DOHH2 (cell line): ENCODE measurements around the gene PLCE1.

Experiments
- H3F3A ChIP-seq: fragments of 200-600 bp; sonication (generic), shearing (Covaris generic); 2 replicates; pipeline ENCODE4 v1.6.0; 2016; ENCODE audit warnings: antibody characterized with exemption, mild to moderate bottlenecking; ENCODE audit not compliant: control insufficient read depth, insufficient read depth
- H3K27ac ChIP-seq: fragments of 200-600 bp; sonication (generic); 2 replicates; pipeline ENCODE4 v1.5.1; 2014; ENCODE audit warnings: low read depth, mild to moderate bottlenecking, low read length, moderate library complexity
- H3K27me3 ChIP-seq: fragments of 200-600 bp; sonication (generic); 2 replicates; pipeline ENCODE4 v1.6.1; 2014; ENCODE audit warnings: mild to moderate bottlenecking, low read length, mixed read lengths; ENCODE audit not compliant: control insufficient read depth
- H3K36me3 ChIP-seq: fragments of 200-600 bp; sonication (generic); 2 replicates; pipeline ENCODE4 v1.6.1; 2014; ENCODE audit warnings: mild to moderate bottlenecking, low read length, moderate library complexity, mixed read lengths; ENCODE audit not compliant: control insufficient read depth
- H3K4me1 ChIP-seq: fragments of 200-600 bp; sonication (generic); 2 replicates; pipeline ENCODE4 v1.6.1; 2014; ENCODE audit warnings: mild to moderate bottlenecking, low read length, mixed read lengths; ENCODE audit not compliant: control insufficient read depth
- H3K4me2 ChIP-seq: fragments of 200-600 bp; sonication (generic); 2 replicates; pipeline ENCODE4 v1.6.0; 2014; ENCODE audit warnings: mild to moderate bottlenecking, low read length, moderate library complexity
- H3K4me3 ChIP-seq: fragments of 200-600 bp; sonication (generic); 2 replicates; pipeline ENCODE4 v1.5.1; 2014; ENCODE audit warnings: mild to moderate bottlenecking, low read length, mixed read lengths
- H3K79me2 ChIP-seq: fragments of 200-600 bp; sonication (generic); 2 replicates; pipeline ENCODE4 v1.6.1; 2014; ENCODE audit warnings: mild to moderate bottlenecking, low read length, mixed read lengths; ENCODE audit not compliant: control insufficient read depth
- H3K9me2 ChIP-seq: fragments of 200-600 bp; sonication (generic); replicated peaks from 2 replicates; pipeline ENCODE4 v1.6.1; 2014; ENCODE audit warnings: mild to moderate bottlenecking, low read length, mixed read lengths; ENCODE audit not compliant: control insufficient read depth
- H3K9me3 ChIP-seq: fragments of 200-600 bp; sonication (generic); 2 replicates; pipeline ENCODE4 v1.6.1; 2014; ENCODE audit warnings: antibody characterized with exemption, low read length, mixed read lengths; ENCODE audit not compliant: control insufficient read depth, insufficient read depth
- H4K20me1 ChIP-seq: fragments of 200-600 bp; sonication (generic); 2 replicates; pipeline ENCODE4 v1.6.0; 2014; ENCODE audit warnings: low read depth, mild to moderate bottlenecking, antibody characterized with exemption, low read length, moderate library complexity; ENCODE audit not compliant: control insufficient read depth, insufficient read depth
- CTCF ChIP-seq: fragments of 200-600 bp; sonication (generic); IDR thresholded peaks from one replicate; pipeline ENCODE4 v1.5.1; 2014; ENCODE audit warnings: antibody characterized with exemption, mild to moderate bottlenecking, low read depth, low read length; ENCODE audit not compliant: poor library complexity, severe bottlenecking
- EZH2phosphoT487 ChIP-seq: fragments of 200-600 bp; sonication (generic); IDR thresholded peaks from 2 replicates; pipeline ENCODE4 v1.6.1; 2017; ENCODE audit warnings: borderline replicate concordance, mild to moderate bottlenecking, antibody characterized with exemption, low read length, moderate library complexity, mixed read lengths

Gene PLCE1

GRCh38 chr10:93993782-93994437, at the start of gene PLCE1:
Gene PLCE1, plus strand, starts transcription at chr10:93993931. Its CDS starts 37,116 bp downstream, at chr10:94031047.
- no peaks in the 10 kb centered on the region for H3F3A ChIP-seq
- H4K20me1 ChIP-seq: no peaks in the 10 kb centered on the region
- no peaks in the 10 kb centered on the region for H3K9me2 ChIP-seq
- H3K4me2 ChIP-seq: no peak within 1 kb of the TSS
- H3K79me2 ChIP-seq: no peaks in the 10 kb centered on the region
- H3K36me3 ChIP-seq: no peaks in the 10 kb centered on the region
- H3K27me3 ChIP-seq: peaks cover 13% of the 10 kb centered on the region; the same call in 1 of the 2 replicates
- no peak within 1 kb of the TSS for H3K4me3 ChIP-seq
- no peak within 1 kb of the TSS for H3K27ac ChIP-seq
- TF ChIP-seq CTCF (no peak), EZH2phosphoT487 (no peak)
- H3K9me3 ChIP-seq: no peaks in the 10 kb centered on the region; the same call in 1 of the 2 replicates
- no peaks in the 10 kb centered on the region for H3K4me1 ChIP-seq

- TF ChIP-seq CTCF (no peak), EZH2phosphoT487 (no peak)
Observed at GRCh38 chr10:93945819-93946218, 47.9 kb upstream of the PLCE1 start.

GRCh38 chr10:93947055-93947454, 46.7 kb upstream of the PLCE1 start:
- H3K9me3 ChIP-seq: no peaks in the 10 kb centered on the region; the same call in 1 of the 2 replicates
- no peak overlapping the region for H3K27ac ChIP-seq
- H3K4me2 ChIP-seq: no peak overlapping the region
- no peak for TF ChIP-seq EZH2phosphoT487
- TF ChIP-seq CTCF: no peak
- H3K4me3 ChIP-seq: no peak overlapping the region
- H3K9me2 ChIP-seq: no peaks in the 10 kb centered on the region
- no peaks in the 10 kb centered on the region for H3K27me3 ChIP-seq
- no peaks in the 10 kb centered on the region for H3F3A ChIP-seq
- H3K4me1 ChIP-seq: no peaks in the 10 kb centered on the region
- no peaks in the 10 kb centered on the region for H3K36me3 ChIP-seq
- no peaks in the 10 kb centered on the region for H3K79me2 ChIP-seq
- no peaks in the 10 kb centered on the region for H4K20me1 ChIP-seq

More at GRCh38 chr10:93945819-93946218, 47.9 kb upstream of the PLCE1 start:
- H3F3A ChIP-seq: no peaks in the 10 kb centered on the region
- no peaks in the 10 kb centered on the region for H3K27me3 ChIP-seq
- no peaks in the 10 kb centered on the region; the same call in 1 of the 2 replicates for H3K9me3 ChIP-seq
- H3K79me2 ChIP-seq: no peaks in the 10 kb centered on the region
- no peak overlapping the region for H3K4me2 ChIP-seq
- H3K9me2 ChIP-seq: no peaks in the 10 kb centered on the region
- no peaks in the 10 kb centered on the region for H3K4me1 ChIP-seq
- H4K20me1 ChIP-seq: no peaks in the 10 kb centered on the region
- H3K36me3 ChIP-seq: no peaks in the 10 kb centered on the region
- no peak overlapping the region for H3K4me3 ChIP-seq
- no peak overlapping the region for H3K27ac ChIP-seq
